ENCODE measurements around the gene PTGIS. TPM values are rescaled to one million over a fixed set of nuclear protein-coding genes. Genes with fewer than 3 reads are reported as not detected.

The PTGIS gene
- total RNA-seq, 4 donors from 2014 or later, result 17.0 to 39.2 (median 32.4) TPM

- no peak for TF ChIP-seq CTCF (IDR thresholded peaks at IDR 0.05; ENCODE audit: low read depth)
Measured at GRCh38 chr20:49584418-49585382, 16.8 kb upstream of the PTGIS start.

- TF ChIP-seq CTCF (IDR thresholded peaks at IDR 0.05; ENCODE audit: low read depth), result no peak
Measured at GRCh38 chr20:49583669-49584417, 15.9 kb upstream of the PTGIS start.

- TF ChIP-seq CTCF (IDR thresholded peaks at IDR 0.05; ENCODE audit: low read depth), result no peak
Measured at GRCh38 chr20:49583343-49583668, 15.4 kb upstream of the PTGIS start.

DNA sequence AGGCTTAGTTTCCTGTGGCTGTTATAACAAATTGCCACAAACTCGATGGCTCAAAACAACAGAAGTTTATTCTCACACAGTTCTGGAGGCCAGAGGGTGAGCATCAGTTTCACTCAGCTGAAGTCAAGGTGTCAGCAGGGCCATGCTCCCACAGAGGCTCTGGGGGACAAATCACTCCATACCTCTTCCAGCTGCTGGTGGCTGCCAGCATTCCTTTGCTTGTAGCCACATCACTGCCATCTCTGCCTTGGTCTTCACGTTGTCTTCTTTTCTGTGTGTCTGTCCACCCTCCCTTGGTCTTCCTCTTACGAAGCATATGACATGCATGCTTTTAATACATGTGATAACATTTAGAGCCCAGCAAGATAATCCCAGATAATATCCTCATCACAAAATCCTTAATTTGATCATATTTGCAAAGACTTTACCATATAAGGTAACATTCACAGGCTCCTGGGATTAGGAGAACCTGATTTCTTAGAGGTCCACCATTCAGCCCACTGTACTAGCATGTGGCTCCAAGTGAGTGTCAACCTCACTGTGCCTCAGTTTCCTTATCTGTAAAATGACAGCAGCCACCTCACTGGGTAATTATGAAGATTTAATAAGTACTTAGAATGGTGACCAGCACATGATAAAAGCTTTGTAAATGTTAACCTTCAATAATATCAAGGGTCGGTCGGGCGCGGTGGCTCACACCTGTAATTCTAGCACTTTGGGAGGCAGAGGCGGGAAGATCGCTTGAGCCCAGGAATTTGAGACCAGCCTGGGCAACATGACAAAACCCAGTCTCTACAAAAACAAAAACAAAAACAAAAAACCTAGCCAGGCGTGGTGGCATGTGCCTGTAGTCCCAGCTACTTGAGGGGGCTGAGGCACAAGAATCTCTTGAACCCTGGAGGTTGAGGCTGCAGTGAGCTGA, 14.7 kb upstream of the PTGIS start:
- TF ChIP-seq CTCF (IDR thresholded peaks at IDR 0.05; ENCODE audit: low read depth), result no peak

DNA sequence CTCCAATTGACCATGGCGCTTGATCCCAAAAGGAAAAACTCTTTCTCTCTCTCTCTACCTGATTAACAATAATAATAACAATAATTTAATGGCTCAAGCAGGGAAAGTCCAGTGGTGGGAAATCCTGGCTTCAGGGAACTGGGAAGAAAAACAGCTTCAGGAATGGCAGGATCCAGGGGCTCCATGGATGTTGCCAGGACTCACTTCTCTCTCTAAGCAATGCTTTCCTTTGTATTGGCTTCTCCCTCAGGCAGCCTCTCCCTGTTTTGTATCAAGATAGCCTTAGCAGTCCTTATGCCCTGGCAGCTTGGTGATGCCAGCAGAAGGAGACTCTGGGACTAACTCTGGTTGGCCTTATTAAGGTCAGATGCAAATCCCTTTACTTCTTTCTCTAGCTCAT, 13.5 kb upstream of the PTGIS start:
- no peak for TF ChIP-seq CTCF (IDR thresholded peaks at IDR 0.05; ENCODE audit: low read depth)

DNA sequence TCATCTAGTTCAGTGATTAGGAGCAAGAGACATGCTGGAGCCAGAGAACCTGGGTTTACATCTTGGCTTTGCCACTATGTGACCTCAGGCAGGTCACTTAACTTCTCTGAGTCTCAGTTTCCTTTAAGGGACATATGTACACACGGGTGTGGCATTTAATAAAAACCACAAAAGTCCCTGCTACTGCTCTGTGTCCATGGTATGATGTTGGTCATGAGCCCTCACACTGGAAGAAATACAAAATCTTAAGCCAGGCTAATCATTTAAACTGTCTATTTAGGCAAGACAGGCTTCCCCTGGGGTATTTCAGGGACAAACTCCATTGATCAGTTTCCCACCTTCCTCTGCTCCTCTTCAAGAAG, 12.9 kb upstream of the PTGIS start:
- no peak for TF ChIP-seq CTCF (IDR thresholded peaks at IDR 0.05; ENCODE audit: low read depth)

Data from subcutaneous adipose tissue (tissue), 4 donors.